Hepatocyte (in vitro differentiated cells): Measurements from ENCODE around the gene ZNF219.

Experiments used
- EZH2 ChIP-seq: fragments of 200-600 bp; sonication (generic); IDR thresholded peaks from 2 replicates; pipeline ENCODE4 v1.6.1; 2016; ENCODE audit warnings: antibody characterized with exemption, mild to moderate bottlenecking, borderline replicate concordance
- EZH2phosphoT487 ChIP-seq: fragments of 200-600 bp; sonication (generic); IDR thresholded peaks from one replicate; pipeline ENCODE4 v1.6.1; 2018; ENCODE audit warnings: antibody characterized with exemption, mild to moderate bottlenecking, low read depth, moderate library complexity; ENCODE audit not compliant: unreplicated experiment, severe bottlenecking
- TF ChIP-seq, protein P1 (sequence below): fragments of 200-600 bp; sonication (generic); IDR thresholded peaks from 2 replicates; pipeline ENCODE4 v1.5.1; 2016; ENCODE audit warnings: antibody characterized with exemption, mild to moderate bottlenecking; ENCODE audit not compliant: poor library complexity

- TF ChIP-seq, protein P1, sequence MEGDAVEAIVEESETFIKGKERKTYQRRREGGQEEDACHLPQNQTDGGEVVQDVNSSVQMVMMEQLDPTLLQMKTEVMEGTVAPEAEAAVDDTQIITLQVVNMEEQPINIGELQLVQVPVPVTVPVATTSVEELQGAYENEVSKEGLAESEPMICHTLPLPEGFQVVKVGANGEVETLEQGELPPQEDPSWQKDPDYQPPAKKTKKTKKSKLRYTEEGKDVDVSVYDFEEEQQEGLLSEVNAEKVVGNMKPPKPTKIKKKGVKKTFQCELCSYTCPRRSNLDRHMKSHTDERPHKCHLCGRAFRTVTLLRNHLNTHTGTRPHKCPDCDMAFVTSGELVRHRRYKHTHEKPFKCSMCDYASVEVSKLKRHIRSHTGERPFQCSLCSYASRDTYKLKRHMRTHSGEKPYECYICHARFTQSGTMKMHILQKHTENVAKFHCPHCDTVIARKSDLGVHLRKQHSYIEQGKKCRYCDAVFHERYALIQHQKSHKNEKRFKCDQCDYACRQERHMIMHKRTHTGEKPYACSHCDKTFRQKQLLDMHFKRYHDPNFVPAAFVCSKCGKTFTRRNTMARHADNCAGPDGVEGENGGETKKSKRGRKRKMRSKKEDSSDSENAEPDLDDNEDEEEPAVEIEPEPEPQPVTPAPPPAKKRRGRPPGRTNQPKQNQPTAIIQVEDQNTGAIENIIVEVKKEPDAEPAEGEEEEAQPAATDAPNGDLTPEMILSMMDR, result no peak
- TF ChIP-seq EZH2phosphoT487 (no peak), EZH2 (no peak)
Observed at GRCh38 chr14:21053184-21054122, 45.0 kb downstream of the ZNF219 start.
